ENCODE results near the gene SVOP. TPM values are rescaled to one million over a fixed set of nuclear protein-coding genes. Genes with fewer than 3 reads are reported as not detected.

The SVOP gene
- total and polyA plus RNA-seq, 2 experiments from 2014 or later = 0.10 TPM; not detected in 1

- TF ChIP-seq ZNF462 (CRISPR knock-in tag; IDR thresholded peaks at IDR 0.05) (no peak), EZH2phosphoT487 (IDR thresholded peaks at IDR 0.05; ENCODE audit: unreplicated experiment) (no peak), ZNF331 (CRISPR knock-in tag; IDR thresholded peaks at IDR 0.05; ENCODE audit: low read depth) (no peak)
Observed at GRCh38 chr12:109044241-109044640, 23.4 kb upstream of the SVOP start (continued).

GRCh38 chr12:109036975-109037374, 16.1 kb upstream of the SVOP start:
- Histone ChIP-seq H3K4me2 (no peak overlapping the region), H3K4me3 (no peak overlapping the region), H3K9me2 (ENCODE audit: insufficient read depth) (no peaks in the 10 kb centered on the region), H3K36me3 (ENCODE audit: insufficient read depth) (no peaks in the 10 kb centered on the region), H3K27me3 (ENCODE audit: insufficient read depth) (no peaks in the 10 kb centered on the region), H3F3A (replicated peaks; ENCODE audit: low read depth) (no peaks in the 10 kb centered on the region), H4K20me1 (replicated peaks; ENCODE audit: insufficient read depth) (no peaks in the 10 kb centered on the region), H3K27ac (ENCODE audit: low read depth) (no peak overlapping the region), H2AFZ (no peak overlapping the region), H3K79me2 (replicated peaks; ENCODE audit: insufficient read depth) (no peaks in the 10 kb centered on the region), H3K4me1 (ENCODE audit: insufficient read depth) (no peaks in the 10 kb centered on the region)
- ATAC-seq = no peak
- Mint-ChIP-seq H3K27ac (no peak overlapping the region), H3K36me3 (ENCODE audit: low read depth) (no peaks in the 10 kb centered on the region), H3K9me3 (peaks cover 5% of the 10 kb centered on the region; the same call in 1 of the 3 replicates), H3K4me1 (peaks cover 10% of the 10 kb centered on the region), H3K4me3 (no peak overlapping the region), H3K27me3 (ENCODE audit: insufficient read depth, low read depth, poor library complexity) (peaks cover 2% of the 10 kb centered on the region)
- no peak for DNase-seq (ENCODE audit: low spot score)
- no peak for TF ChIP-seq CREB1 (CRISPR knock-in tag; IDR thresholded peaks at IDR 0.05; ENCODE audit: low read depth)
- TF ChIP-seq ZNF331 (CRISPR knock-in tag; IDR thresholded peaks at IDR 0.05; ENCODE audit: low read depth) = no peak
- TF ChIP-seq JUNB (IDR thresholded peaks at IDR 0.05; ENCODE audit: unreplicated experiment) = no peak
- TF ChIP-seq ZNF462 (CRISPR knock-in tag; IDR thresholded peaks at IDR 0.05) = no peak
- TF ChIP-seq ZNF114 (CRISPR knock-in tag; IDR thresholded peaks at IDR 0.05) = no peak
- TF ChIP-seq CTCF (conservative IDR thresholded peaks at IDR 0.05; ENCODE audit: low read depth in 2 of 2) = no peak

All from GM23338 (cell line).